Mucosa of rectum (tissue), 2 donors: ENCODE measurements around the gene AGK.
"Not testable (repeated sequence)": the region's sequence is repeated elsewhere in the genome, so short reads cannot be mapped to it uniquely, and the experiment has no call there.

Source experiments
- H3K27ac ChIP-seq, 2 donors: one replicate each; pipeline ENCODE4 v1.7.0; 2013; ENCODE audit warnings: inconsistent platforms in 2 of 2, low read depth in 2 of 2, low read length in 2 of 2
- H3K27me3 ChIP-seq, 2 donors: one replicate each; pipeline ENCODE4 v1.7.0; 2013; ENCODE audit warnings: low read length in 2 of 2; ENCODE audit not compliant: control insufficient read depth in 2 of 2, insufficient read depth in 2 of 2
- H3K36me3 ChIP-seq, 2 donors: one replicate each; pipeline ENCODE4 v1.7.0; 2013; ENCODE audit warnings: low read length in 2 of 2; ENCODE audit not compliant: control insufficient read depth in 2 of 2, insufficient read depth in 2 of 2
- H3K4me1 ChIP-seq, 2 donors: one replicate each; pipeline ENCODE4 v1.7.0; 2013; ENCODE audit warnings: low read length in 2 of 2, mild to moderate bottlenecking in 1 of 2; ENCODE audit not compliant: control insufficient read depth in 2 of 2, insufficient read depth in 2 of 2
- H3K4me3 ChIP-seq, 2 donors: one replicate each; pipeline ENCODE4 v1.7.0; 2013; ENCODE audit warnings: low read length in 2 of 2
- H3K9ac ChIP-seq, 2 donors: one replicate each; pipeline ENCODE4 v1.7.0; 2013; ENCODE audit warnings: low read length in 2 of 2, low read depth in 1 of 2, mild to moderate bottlenecking in 1 of 2
- H3K9me3 ChIP-seq, 2 donors: one replicate each; pipeline ENCODE4 v1.7.0; 2013; ENCODE audit warnings: low read length in 2 of 2; ENCODE audit not compliant: control insufficient read depth in 2 of 2
- donor health status: healthy.
- donor health status: Normal muscosa, but diverticular disease.

The AGK gene

GRCh38 chr7:141634065-141634464, 82.9 kb downstream of the AGK start:
- H3K9ac ChIP-seq: no peak overlapping the region
- no peak overlapping the region for H3K27ac ChIP-seq
- H3K4me3 ChIP-seq: no peak overlapping the region
- no peaks in the 10 kb centered on the region for H3K9me3 ChIP-seq
- H3K27me3 ChIP-seq: no peaks in the 10 kb centered on the region
- H3K4me1 ChIP-seq: no peaks in the 10 kb centered on the region
- H3K36me3 ChIP-seq: peaks cover 0 to 3% of the 10 kb centered on the region in 2 donors

DNA sequence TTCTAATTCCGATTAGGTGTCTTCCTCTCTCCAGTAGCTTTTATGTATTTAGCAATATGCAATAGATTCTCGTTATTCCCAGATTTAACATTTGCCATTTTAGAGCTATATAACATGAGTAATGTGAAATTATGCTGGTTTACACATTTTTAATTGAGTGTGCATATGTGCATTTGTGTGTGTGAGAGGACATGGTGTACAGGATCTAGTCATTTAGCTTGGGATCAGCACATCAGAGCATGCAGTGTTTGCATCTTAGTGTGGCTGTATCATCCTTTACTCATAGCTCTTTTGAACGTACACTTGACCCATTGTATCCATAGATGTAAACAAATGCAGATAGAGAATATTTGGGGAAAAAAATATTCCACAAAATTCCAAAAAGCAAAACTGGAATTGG, 84.8 kb downstream of the AGK start:
- Histone ChIP-seq H3K9me3 (no peaks in the 10 kb centered on the region), H3K36me3 (peaks cover under 1 to 4% of the 10 kb centered on the region in 2 donors)

GRCh38 chr7:141640239-141640840, 89.1 kb downstream of the AGK start:
- no peaks in the 10 kb centered on the region for H3K9me3 ChIP-seq
- H3K27ac ChIP-seq: no peak overlapping the region
- H3K4me1 ChIP-seq: no peaks in the 10 kb centered on the region

More for the DNA sequence above, 84.8 kb downstream of the AGK start:
- no peak overlapping the region for H3K4me3 ChIP-seq
- no peak overlapping the region for H3K27ac ChIP-seq
- H3K4me1 ChIP-seq: no peaks in the 10 kb centered on the region
- no peaks in the 10 kb centered on the region for H3K27me3 ChIP-seq
- H3K9ac ChIP-seq: no peak overlapping the region

GRCh38 chr7:141641876-141642275, 90.7 kb downstream of the AGK start:
- H3K9ac ChIP-seq: no peak overlapping the region
- H3K4me1 ChIP-seq: no peaks in the 10 kb centered on the region
- peaks cover 11 to 20% of the 10 kb centered on the region in 2 donors for H3K36me3 ChIP-seq
- H3K4me3 ChIP-seq: no peak overlapping the region
- no peaks in the 10 kb centered on the region for H3K9me3 ChIP-seq
- no peak overlapping the region for H3K27ac ChIP-seq
- no peaks in the 10 kb centered on the region for H3K27me3 ChIP-seq

More at GRCh38 chr7:141640239-141640840, 89.1 kb downstream of the AGK start:
- H3K4me3 ChIP-seq: no peak overlapping the region
- H3K27me3 ChIP-seq: no peaks in the 10 kb centered on the region
- no peak overlapping the region for H3K9ac ChIP-seq
- H3K36me3 ChIP-seq: peaks cover 11 to 20% of the 10 kb centered on the region in 2 donors

DNA sequence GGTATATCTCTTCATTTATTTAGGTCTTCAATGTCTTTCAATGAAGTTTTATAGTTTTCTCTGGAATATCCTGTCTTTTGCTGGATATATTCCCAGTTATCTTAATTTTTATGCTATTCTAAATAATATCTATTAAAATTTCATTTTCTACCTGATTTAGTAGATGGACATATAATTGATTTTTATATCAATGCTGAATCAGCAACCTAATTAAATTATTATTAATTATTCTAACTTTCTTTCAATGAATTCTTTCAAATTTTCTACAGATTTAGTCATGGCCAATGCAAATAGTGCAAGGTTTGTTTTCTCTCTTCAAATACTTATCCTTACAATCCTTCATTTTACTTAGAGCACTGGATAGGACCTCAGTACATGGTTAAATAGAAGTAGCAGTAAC, 94.0 kb downstream of the AGK start:
- H3K36me3 ChIP-seq: peaks cover 11 to 16% of the 10 kb centered on the region in 2 donors
- no peak overlapping the region for H3K9ac ChIP-seq
- H3K27me3 ChIP-seq: no peaks in the 10 kb centered on the region
- no peaks in the 10 kb centered on the region for H3K4me1 ChIP-seq
- H3K27ac ChIP-seq: no peak overlapping the region
- H3K4me3 ChIP-seq: no peak overlapping the region
- H3K9me3 ChIP-seq: no peaks in the 10 kb centered on the region

GRCh38 chr7:141646826-141647480, 95.7 kb downstream of the AGK start:
- Histone ChIP-seq H3K9ac (no peak overlapping the region), H3K9me3 (no peaks in the 10 kb centered on the region), H3K27me3 (no peaks in the 10 kb centered on the region), H3K4me1 (no peaks in the 10 kb centered on the region), H3K36me3 (peaks cover 2 to 12% of the 10 kb centered on the region in 2 donors), H3K4me3 (no peak overlapping the region), H3K27ac (no peak overlapping the region)

GRCh38 chr7:141647701-141648100, 96.5 kb downstream of the AGK start:
- not testable (repeated sequence) for H3K27ac ChIP-seq

DNA sequence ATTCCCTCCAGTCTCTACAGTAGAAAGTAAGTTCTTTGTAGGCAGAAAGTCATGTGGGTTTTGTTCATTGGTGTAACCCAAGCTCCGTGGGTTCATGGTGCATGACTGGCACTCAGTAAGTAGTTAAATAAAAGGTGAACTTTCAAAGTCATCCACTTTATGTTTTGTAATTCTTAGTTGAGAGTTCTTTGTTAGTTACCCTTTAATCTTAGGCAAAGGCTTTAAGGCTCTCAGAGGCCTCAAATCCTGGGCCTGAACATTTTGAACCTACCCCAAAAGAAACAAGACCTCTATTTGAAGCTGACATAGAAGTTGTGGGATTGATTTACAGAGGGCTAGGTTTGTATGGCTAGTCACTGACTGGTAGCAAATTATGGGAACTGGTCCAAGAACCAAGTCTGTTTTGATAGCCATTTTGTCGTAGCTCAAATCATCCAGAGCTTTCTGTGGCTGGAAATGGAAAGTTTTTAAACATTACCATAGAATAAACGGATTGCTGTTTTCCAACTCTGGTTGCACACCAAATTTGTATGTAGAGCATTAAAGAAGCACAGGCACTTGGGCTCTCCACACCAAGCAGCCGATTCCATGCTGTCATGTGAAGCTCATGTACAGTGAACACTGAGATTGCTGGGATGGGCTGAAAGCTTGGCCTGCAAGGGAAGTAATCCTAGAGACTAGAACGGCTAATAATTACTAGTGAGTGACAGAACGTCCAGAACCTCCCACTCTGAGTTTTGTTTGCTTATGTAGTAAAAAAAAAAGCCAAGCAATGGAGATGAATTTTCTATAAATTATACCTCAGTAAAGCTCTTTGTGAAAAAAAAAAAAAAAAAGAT, 97.3 kb downstream of the AGK start:
- H3K36me3 ChIP-seq: peaks cover 8% of the 10 kb centered on the region in 2 donors
- no peaks in the 10 kb centered on the region for H3K4me1 ChIP-seq
- H3K4me3 ChIP-seq: no peak overlapping the region
- no peaks in the 10 kb centered on the region for H3K9me3 ChIP-seq
- no peak overlapping the region for H3K9ac ChIP-seq
- no peaks in the 10 kb centered on the region for H3K27me3 ChIP-seq
- no peak overlapping the region for H3K27ac ChIP-seq

More at GRCh38 chr7:141647701-141648100, 96.5 kb downstream of the AGK start:
- H3K9me3 ChIP-seq, H3K4me3 ChIP-seq, H3K4me1 ChIP-seq, H3K36me3 ChIP-seq, H3K27me3 ChIP-seq, H3K9ac ChIP-seq: not testable (repeated sequence)

DNA sequence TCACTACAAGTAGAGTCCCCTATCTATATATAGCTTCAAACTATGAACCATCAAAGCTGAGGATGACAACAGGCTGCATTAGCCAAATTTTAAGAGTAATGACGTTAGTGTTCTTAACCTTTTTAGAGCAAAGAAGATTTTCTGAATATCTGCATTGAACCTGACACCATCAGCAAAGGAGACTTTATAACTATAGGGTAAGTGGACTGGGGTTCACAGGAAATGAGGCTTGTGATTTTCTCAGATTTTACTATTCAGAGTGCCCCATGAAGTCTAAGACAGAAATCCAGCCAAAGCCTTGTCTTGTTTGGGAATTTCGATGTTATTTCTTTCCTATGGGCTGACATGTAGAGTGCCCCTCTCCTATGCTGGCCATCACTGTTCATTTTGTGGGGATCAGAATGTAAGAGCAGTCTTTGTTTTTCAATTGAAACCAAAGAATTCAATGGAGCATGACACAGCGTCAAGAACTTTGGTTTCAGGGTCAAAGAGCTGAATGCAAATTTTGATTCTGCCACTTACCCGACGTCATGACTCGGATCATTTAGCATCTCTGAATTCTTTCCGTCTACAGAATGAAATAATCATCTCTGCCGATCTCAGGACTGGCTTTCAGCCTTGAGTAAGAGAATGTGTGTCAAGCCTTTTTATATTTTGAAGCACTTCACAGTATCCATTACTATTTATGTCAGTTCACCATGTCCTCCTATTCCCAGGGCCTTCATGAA, 98.1 kb downstream of the AGK start:
- H3K36me3 ChIP-seq: peaks cover 8% of the 10 kb centered on the region in 2 donors
- no peak overlapping the region for H3K4me3 ChIP-seq
- no peaks in the 10 kb centered on the region for H3K9me3 ChIP-seq
- H3K4me1 ChIP-seq: no peaks in the 10 kb centered on the region
- no peak overlapping the region for H3K27ac ChIP-seq
- H3K9ac ChIP-seq: no peak overlapping the region
- H3K27me3 ChIP-seq: no peaks in the 10 kb centered on the region
